Activated CD4-positive, alpha-beta T cell treated with anti-CD3 and anti-CD28 coated beads, Interleukin-2, amount 10 ng/mL, durations not matched to agents 24 days and 14 days (primary cell): ENCODE data around the gene PNKP. TPM values are rescaled to one million over a fixed set of nuclear protein-coding genes. Genes with fewer than 3 reads are reported as not detected.

Experiments
- DNase-seq: peaks from one replicate; pipeline ENCODE4 v3.0.0; 2022
- H3K27ac Mint-ChIP-seq: one replicate; pipeline ENCODE4 v1.8.0; 2022; ENCODE audit warnings: mild to moderate bottlenecking, mixed read lengths
- H3K27me3 Mint-ChIP-seq: one replicate; pipeline ENCODE4 v1.8.0; 2022; ENCODE audit warnings: mixed read lengths
- H3K36me3 Mint-ChIP-seq: one replicate; pipeline ENCODE4 v1.8.0; 2022; ENCODE audit warnings: low read depth, mild to moderate bottlenecking, mixed read lengths
- H3K4me1 Mint-ChIP-seq: one replicate; pipeline ENCODE4 v1.8.0; 2021; ENCODE audit warnings: mixed read lengths
- H3K4me3 Mint-ChIP-seq: one replicate; pipeline ENCODE4 v1.8.0; 2022; ENCODE audit warnings: mild to moderate bottlenecking, moderate library complexity, mixed read lengths
- H3K9me3 Mint-ChIP-seq: one replicate; pipeline ENCODE4 v1.8.0; 2021; ENCODE audit warnings: mixed read lengths
- intact Hi-C: fragments of 100-400 bp; cut with micrococcal nuclease; formaldehyde crosslinking; loops from one replicate; pipeline ENCODE4 v1.15.1; 2023
- total RNA-seq: library from RNA; stranded (reverse); gene quantifications from 2 replicates; pipeline ENCODE4 v1.2.3, GENCODE V29; 2022

PNKP gene
- total RNA-seq, 1 donor from 2014 or later = 124 TPM

- no peak overlapping the region for H3K4me3 Mint-ChIP-seq
- H3K36me3 Mint-ChIP-seq = peaks cover 7% of the 10 kb centered on the region
- peaks cover 4% of the 10 kb centered on the region for H3K27me3 Mint-ChIP-seq
- no peak overlapping the region for H3K27ac Mint-ChIP-seq
- H3K4me1 Mint-ChIP-seq = peaks cover 17% of the 10 kb centered on the region
- intact Hi-C loops = no loop called here
- peaks cover 4% of the 10 kb centered on the region for H3K9me3 Mint-ChIP-seq
- DNase-seq = no peak
Observed at GRCh38 chr19:49844138-49845095, 23.0 kb downstream of the PNKP start.

DNA sequence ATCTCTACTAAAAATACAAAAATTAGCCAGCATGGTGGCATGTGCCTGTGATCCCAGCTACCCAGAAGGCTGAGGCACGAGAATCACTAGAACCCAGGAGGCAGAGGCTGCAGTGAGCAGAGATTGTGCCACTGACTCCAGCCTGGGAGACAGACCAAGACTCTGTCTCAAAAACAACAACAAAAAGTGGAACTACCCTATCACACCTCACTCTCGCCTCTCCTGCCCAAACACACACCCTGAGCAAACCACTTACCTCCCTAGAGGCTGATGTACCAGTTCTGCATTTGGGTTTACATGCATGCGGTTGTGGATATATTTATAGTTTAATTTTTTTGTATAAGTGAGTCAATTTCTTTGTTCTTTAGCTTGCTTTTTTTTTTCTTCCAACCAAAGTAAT is 24.1 kb downstream of the PNKP start:
- Mint-ChIP-seq H3K27ac (no peak overlapping the region), H3K4me1 (peaks cover 7% of the 10 kb centered on the region), H3K36me3 (peaks cover 10% of the 10 kb centered on the region), H3K4me3 (no peak overlapping the region), H3K9me3 (no peaks in the 10 kb centered on the region), H3K27me3 (peaks cover 4% of the 10 kb centered on the region)
- no peak for DNase-seq
- intact Hi-C loops = no loop called here

- Mint-ChIP-seq H3K27me3 (no peaks in the 10 kb centered on the region), H3K36me3 (peaks cover 16% of the 10 kb centered on the region), H3K27ac (no peak overlapping the region), H3K9me3 (no peaks in the 10 kb centered on the region), H3K4me1 (no peaks in the 10 kb centered on the region), H3K4me3 (no peak overlapping the region)
- intact Hi-C loops = no loop called here
- DNase-seq = no peak
Observed at GRCh38 chr19:49840736-49841249, 26.6 kb downstream of the PNKP start.

DNA sequence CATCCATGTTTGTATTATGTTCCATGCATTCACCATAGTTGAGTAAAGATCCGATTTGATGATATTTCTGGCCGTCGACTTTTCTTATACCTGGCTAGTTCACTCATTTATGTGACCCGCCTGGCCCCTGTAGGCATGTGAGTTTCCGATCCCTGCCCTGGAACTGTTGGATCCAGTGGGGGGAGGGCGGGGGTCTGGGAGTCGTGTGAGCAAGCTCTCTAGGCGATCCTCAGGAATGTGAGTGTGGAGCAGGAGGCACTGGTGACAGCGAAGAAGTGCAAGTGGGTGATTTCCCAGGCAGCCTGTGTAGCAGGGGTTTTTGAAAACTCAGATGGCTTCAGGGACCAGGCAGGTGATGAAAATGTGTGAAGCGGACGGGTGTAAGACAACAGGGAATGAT is 27.1 kb downstream of the PNKP start:
- Mint-ChIP-seq H3K4me3 (no peak overlapping the region), H3K4me1 (no peaks in the 10 kb centered on the region), H3K27ac (no peak overlapping the region), H3K36me3 (peaks cover 16% of the 10 kb centered on the region), H3K27me3 (no peaks in the 10 kb centered on the region), H3K9me3 (no peaks in the 10 kb centered on the region)
- intact Hi-C loops = no loop called here
- DNase-seq = no peak

- DNase-seq = no peak
- Mint-ChIP-seq H3K27me3 (no peaks in the 10 kb centered on the region), H3K36me3 (peaks cover 22% of the 10 kb centered on the region), H3K4me3 (no peak overlapping the region), H3K9me3 (no peaks in the 10 kb centered on the region), H3K27ac (no peak overlapping the region), H3K4me1 (no peaks in the 10 kb centered on the region)
- intact Hi-C loops = no loop called here
Observed at GRCh38 chr19:49839713-49840112, 27.7 kb downstream of the PNKP start.

GRCh38 chr19:49838885-49839588 is 28.3 kb downstream of the PNKP start:
- H3K4me3 Mint-ChIP-seq = no peak overlapping the region
- no peak overlapping the region for H3K27ac Mint-ChIP-seq
- no peaks in the 10 kb centered on the region for H3K27me3 Mint-ChIP-seq
- no peaks in the 10 kb centered on the region for H3K4me1 Mint-ChIP-seq
- DNase-seq = no peak
- H3K36me3 Mint-ChIP-seq = peaks cover 24% of the 10 kb centered on the region
- H3K9me3 Mint-ChIP-seq = no peaks in the 10 kb centered on the region
- intact Hi-C loops = no loop called here

DNA sequence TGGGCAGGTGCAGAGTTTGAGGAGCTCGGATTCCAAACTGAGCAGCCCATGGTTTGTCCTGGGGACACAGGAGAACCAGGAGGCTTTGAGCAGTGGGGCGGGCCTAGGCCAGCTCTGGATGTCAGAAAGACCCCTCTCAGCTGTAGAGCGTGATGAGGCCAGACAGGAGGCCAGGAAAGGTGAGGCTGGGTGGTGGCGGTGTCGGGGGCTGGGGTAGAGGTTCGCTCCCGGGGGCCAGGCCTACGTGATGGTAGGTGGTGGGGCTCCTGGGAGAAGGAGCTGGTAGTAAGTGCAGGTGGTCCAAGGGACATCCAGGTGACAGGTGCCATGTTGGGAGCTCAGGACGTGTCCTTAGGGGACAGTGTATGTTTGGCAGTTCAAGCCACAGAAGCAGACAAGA is 30.0 kb downstream of the PNKP start:
- Mint-ChIP-seq H3K4me3 (no peak overlapping the region), H3K4me1 (peaks cover 1% of the 10 kb centered on the region), H3K27me3 (no peaks in the 10 kb centered on the region), H3K9me3 (no peaks in the 10 kb centered on the region), H3K36me3 (peaks cover 30% of the 10 kb centered on the region), H3K27ac (no peak overlapping the region)
- no peak for DNase-seq
- intact Hi-C loops = no loop called here

- Mint-ChIP-seq H3K36me3 (peaks cover 33% of the 10 kb centered on the region), H3K9me3 (no peaks in the 10 kb centered on the region), H3K4me1 (peaks cover 5% of the 10 kb centered on the region), H3K27me3 (no peaks in the 10 kb centered on the region), H3K4me3 (no peak overlapping the region), H3K27ac (no peak overlapping the region)
- DNase-seq = no peak
- intact Hi-C loops = no loop called here
Observed at GRCh38 chr19:49837009-49837310, 30.4 kb downstream of the PNKP start.

- no peak overlapping the region for H3K27ac Mint-ChIP-seq
- H3K4me1 Mint-ChIP-seq = peaks cover 5% of the 10 kb centered on the region
- intact Hi-C loops = no loop called here
- DNase-seq = no peak
- H3K36me3 Mint-ChIP-seq = peaks cover 38% of the 10 kb centered on the region
- no peaks in the 10 kb centered on the region for H3K9me3 Mint-ChIP-seq
- no peaks in the 10 kb centered on the region for H3K27me3 Mint-ChIP-seq
- H3K4me3 Mint-ChIP-seq = no peak overlapping the region
Observed at GRCh38 chr19:49836176-49837008, 31.0 kb downstream of the PNKP start.

DNA sequence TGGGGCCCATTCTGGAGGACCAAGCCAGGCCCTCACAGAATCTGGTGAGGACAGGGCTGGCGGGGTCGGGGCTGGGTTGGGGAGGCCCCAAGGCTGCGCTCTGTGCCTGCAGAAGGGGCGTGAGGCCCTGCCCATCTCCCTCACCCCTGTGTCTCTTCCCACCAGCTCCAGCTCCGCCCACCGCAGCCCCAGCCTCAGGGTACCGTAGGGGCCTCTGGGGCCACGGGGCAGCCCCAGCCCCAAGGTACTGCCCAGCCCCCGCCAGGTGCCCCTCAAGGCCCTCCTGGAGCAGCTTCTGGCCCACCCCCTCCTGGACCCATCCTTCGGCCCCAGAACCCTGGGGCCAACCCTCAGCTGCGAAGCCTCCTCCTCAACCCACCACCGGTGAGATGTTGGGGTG is 31.8 kb downstream of the PNKP start:
- H3K36me3 Mint-ChIP-seq = peaks cover 38% of the 10 kb centered on the region
- no peak for DNase-seq
- H3K27me3 Mint-ChIP-seq = no peaks in the 10 kb centered on the region
- no peaks in the 10 kb centered on the region for H3K9me3 Mint-ChIP-seq
- intact Hi-C loops = no loop called here
- no peak overlapping the region for H3K4me3 Mint-ChIP-seq
- peaks cover 5% of the 10 kb centered on the region for H3K4me1 Mint-ChIP-seq
- H3K27ac Mint-ChIP-seq = no peak overlapping the region

DNA sequence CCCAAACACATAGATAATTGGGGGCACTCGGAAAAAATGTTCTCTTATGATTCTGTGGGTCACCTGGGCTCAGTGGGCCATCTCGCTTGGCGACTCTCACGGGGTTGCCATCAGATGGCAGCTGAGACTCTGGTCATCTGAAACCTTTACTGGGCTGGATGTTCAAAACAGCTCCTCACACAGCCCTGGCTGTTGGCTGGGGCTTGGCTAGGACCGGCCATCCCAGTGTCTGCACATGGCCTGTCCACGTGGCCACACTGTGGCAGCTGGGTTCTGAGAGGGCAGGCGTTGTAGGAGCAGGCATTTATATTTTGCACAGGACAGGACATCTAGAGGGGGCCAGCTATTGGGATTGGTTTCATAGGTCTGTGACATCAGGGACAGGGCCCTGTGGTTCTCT is 33.8 kb downstream of the PNKP start:
- Mint-ChIP-seq H3K27ac (no peak overlapping the region), H3K36me3 (peaks cover 28% of the 10 kb centered on the region), H3K4me1 (peaks cover 5% of the 10 kb centered on the region), H3K27me3 (no peaks in the 10 kb centered on the region), H3K9me3 (no peaks in the 10 kb centered on the region), H3K4me3 (no peak overlapping the region)
- DNase-seq = no peak
- intact Hi-C loops = no loop called here

GRCh38 chr19:49832556-49832955 is 34.8 kb downstream of the PNKP start:
- no peak for DNase-seq
- no peak overlapping the region for H3K4me3 Mint-ChIP-seq
- H3K36me3 Mint-ChIP-seq = peaks cover 26% of the 10 kb centered on the region
- no peaks in the 10 kb centered on the region for H3K27me3 Mint-ChIP-seq
- no peak overlapping the region for H3K27ac Mint-ChIP-seq
- H3K4me1 Mint-ChIP-seq = peaks cover 5% of the 10 kb centered on the region
- intact Hi-C loops = no loop called here
- no peaks in the 10 kb centered on the region for H3K9me3 Mint-ChIP-seq

DNA sequence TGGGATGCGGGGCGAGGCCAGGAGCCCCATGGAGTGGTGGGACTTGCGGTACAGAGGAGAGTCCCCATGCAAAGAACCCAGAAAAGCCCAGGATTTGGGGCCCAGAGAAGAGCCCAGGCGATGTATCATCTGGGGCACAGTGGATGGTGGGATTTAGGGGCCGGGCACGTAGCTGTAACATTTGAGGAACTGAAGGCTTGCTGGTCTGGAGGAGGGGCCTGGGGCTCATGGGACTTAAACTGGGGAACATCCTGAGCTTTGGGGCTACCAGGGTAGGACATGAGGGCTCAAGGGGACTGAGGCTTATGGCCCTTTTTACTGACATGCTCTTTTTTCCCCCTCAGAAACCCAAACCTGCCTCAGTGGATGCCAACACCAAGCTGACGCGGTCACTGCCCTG is 35.8 kb downstream of the PNKP start:
- H3K9me3 Mint-ChIP-seq = no peaks in the 10 kb centered on the region
- H3K4me1 Mint-ChIP-seq = peaks cover 5% of the 10 kb centered on the region
- no peaks in the 10 kb centered on the region for H3K27me3 Mint-ChIP-seq
- no peak for DNase-seq
- H3K36me3 Mint-ChIP-seq = peaks cover 24% of the 10 kb centered on the region
- no peak overlapping the region for H3K27ac Mint-ChIP-seq
- intact Hi-C loops = no loop called here
- H3K4me3 Mint-ChIP-seq = no peak overlapping the region

DNA sequence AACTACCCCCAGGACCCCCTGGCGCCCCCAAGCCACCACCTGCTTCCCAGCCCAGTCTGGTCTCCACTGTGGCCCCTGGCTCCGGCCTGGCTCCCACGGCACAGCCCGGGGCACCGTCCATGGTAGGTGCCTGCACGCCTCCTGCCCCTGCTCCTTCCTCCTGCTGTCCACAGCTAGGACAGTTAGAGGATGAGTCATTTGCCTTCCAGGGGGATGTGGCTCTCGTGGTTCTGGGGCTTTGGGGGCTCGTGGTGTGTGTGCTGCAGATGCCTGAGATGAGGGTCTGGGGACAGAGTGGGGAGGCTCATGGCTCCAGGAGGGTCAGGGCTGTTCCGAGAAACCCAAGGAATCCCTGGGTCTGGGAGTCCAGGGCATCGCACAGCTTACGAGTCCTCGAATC is 36.6 kb downstream of the PNKP start:
- H3K4me3 Mint-ChIP-seq = no peak overlapping the region
- H3K9me3 Mint-ChIP-seq = no peaks in the 10 kb centered on the region
- peaks cover 6% of the 10 kb centered on the region for H3K4me1 Mint-ChIP-seq
- intact Hi-C loops = no loop called here
- H3K27me3 Mint-ChIP-seq = no peaks in the 10 kb centered on the region
- H3K36me3 Mint-ChIP-seq = peaks cover 26% of the 10 kb centered on the region
- H3K27ac Mint-ChIP-seq = no peak overlapping the region
- no peak for DNase-seq
